Cardiac fibroblast (primary cell): Measurements from ENCODE around the gene CARD16.

Experiments
- DNase-seq, 2 donors: peaks; one replicate each; pipeline versions ENCODE4 v3.0.0 to v3.0.0-alpha.2; 2010; ENCODE audit warnings: low read depth in 2 of 2
- H3K4me3 ChIP-seq, 2 donors: replicated peaks in 1 of 2; 1 replicate in 1 of 2; 2 replicates in 1 of 2; pipeline ENCODE4 v1.5.1; 2011; ENCODE audit warnings: low read depth in 2 of 2, low read length in 2 of 2, mild to moderate bottlenecking in 2 of 2, moderate library complexity in 1 of 2
- CTCF ChIP-seq: IDR thresholded peaks from one replicate; pipeline ENCODE4 v1.5.1; 2011; ENCODE audit warnings: low read depth, mild to moderate bottlenecking, low read length, inconsistent platforms

CARD16 gene

GRCh38 chr11:104991994-104992393, 53.1 kb downstream of the CARD16 start:
- H3K4me3 ChIP-seq: no peak overlapping the region
- no peak for DNase-seq
- no peak for TF ChIP-seq CTCF
